ENCODE results near the gene MOCOS.

DNA sequence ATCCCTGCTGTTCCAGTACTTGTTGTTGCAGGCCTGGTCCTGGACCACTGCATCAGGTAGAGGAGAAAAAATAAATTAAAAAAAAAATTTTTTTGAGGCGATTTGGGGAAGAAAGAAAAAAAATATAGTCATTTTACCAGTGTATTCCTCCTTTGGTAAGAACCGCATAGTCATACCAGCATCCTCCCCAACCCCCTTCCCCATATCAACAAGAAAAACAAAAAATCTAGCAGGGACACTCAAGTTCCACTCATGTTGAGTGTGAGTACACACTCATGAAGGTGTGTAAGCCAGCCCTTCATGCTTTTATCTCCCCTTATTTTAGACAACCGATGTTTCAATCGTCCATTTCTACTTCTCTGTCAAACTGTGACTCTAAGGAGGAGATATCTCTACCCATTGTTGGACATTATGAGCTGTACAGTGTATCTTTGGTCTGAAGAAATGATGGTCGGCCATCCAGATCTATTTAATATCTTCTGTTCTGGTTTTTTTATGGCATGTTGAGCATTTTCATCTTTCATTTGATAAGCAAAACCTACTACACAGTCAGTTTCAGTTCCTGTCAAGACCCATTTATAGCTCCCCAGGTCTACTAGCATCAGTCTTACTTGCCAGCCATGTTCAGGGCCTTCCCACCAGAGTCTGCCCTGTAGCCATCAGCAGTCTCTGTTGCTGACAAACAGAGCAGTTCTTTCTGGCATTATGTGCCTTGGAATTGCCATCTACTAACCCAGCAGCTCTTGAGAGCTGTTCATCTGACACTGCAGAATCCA is 37.6 kb upstream of the MOCOS start:
- TF ChIP-seq CTCF (IDR thresholded peaks at IDR 0.05; ENCODE audit: low read depth, low read length, missing input control) (no peak), EGR1 (IDR thresholded peaks at IDR 0.05; ENCODE audit: low read depth in 2 of 2) (no peak), RAD21 (IDR thresholded peaks at IDR 0.05) (no peak), SP1 (IDR thresholded peaks at IDR 0.05) (no peak), GABPA (IDR thresholded peaks at IDR 0.05 in 1 of 2, conservative IDR thresholded peaks at IDR 0.05 in 1 of 2) (no peak), JUND (IDR thresholded peaks at IDR 0.05) (no peak), HNF4A (conservative IDR thresholded peaks at IDR 0.05) (no peak), MAX (IDR thresholded peaks at IDR 0.05) (no peak)
- TF ChIP-seq, protein P1, sequence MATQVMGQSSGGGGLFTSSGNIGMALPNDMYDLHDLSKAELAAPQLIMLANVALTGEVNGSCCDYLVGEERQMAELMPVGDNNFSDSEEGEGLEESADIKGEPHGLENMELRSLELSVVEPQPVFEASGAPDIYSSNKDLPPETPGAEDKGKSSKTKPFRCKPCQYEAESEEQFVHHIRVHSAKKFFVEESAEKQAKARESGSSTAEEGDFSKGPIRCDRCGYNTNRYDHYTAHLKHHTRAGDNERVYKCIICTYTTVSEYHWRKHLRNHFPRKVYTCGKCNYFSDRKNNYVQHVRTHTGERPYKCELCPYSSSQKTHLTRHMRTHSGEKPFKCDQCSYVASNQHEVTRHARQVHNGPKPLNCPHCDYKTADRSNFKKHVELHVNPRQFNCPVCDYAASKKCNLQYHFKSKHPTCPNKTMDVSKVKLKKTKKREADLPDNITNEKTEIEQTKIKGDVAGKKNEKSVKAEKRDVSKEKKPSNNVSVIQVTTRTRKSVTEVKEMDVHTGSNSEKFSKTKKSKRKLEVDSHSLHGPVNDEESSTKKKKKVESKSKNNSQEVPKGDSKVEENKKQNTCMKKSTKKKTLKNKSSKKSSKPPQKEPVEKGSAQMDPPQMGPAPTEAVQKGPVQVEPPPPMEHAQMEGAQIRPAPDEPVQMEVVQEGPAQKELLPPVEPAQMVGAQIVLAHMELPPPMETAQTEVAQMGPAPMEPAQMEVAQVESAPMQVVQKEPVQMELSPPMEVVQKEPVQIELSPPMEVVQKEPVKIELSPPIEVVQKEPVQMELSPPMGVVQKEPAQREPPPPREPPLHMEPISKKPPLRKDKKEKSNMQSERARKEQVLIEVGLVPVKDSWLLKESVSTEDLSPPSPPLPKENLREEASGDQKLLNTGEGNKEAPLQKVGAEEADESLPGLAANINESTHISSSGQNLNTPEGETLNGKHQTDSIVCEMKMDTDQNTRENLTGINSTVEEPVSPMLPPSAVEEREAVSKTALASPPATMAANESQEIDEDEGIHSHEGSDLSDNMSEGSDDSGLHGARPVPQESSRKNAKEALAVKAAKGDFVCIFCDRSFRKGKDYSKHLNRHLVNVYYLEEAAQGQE (IDR thresholded peaks at IDR 0.05) = no peak

Data from liver (tissue), 3 donors.